ENCODE measurements around the gene THUMPD3. TPM values are rescaled to one million over a fixed set of nuclear protein-coding genes. Genes with fewer than 3 reads are reported as not detected.

Gene THUMPD3
- total and polyA plus RNA-seq, 2 donors (not counting 1 experiment from before 2014, with no cell fraction given), result 57.8 to 59.9 TPM

- H2AFZ ChIP-seq (ENCODE audit: low read length), result no peak overlapping the region
- no peak for DNase-seq (ENCODE audit: low read depth in 2 of 2)
- H3K27me3 ChIP-seq (ENCODE audit: control insufficient read depth, insufficient read depth, low read length), result no peaks in the 10 kb centered on the region
- no peak overlapping the region for H3K4me2 ChIP-seq (ENCODE audit: extremely low read depth, insufficient read depth, low read length)
- peaks cover 5% of the 10 kb centered on the region for H3K4me1 ChIP-seq (ENCODE audit: control insufficient read depth, extremely low read depth, insufficient read depth, low read length)
- H3K4me3 ChIP-seq (replicated peaks in 1 of 4; ENCODE audit: control extremely low read depth in 1 of 4, insufficient read depth in 1 of 4, low read depth in 3 of 4, low read length in 4 of 4), result no peak overlapping the region
- peaks cover 69% of the 10 kb centered on the region for H3K79me2 ChIP-seq (ENCODE audit: control insufficient read depth, insufficient read depth, low read length)
- TF ChIP-seq, protein P1, sequence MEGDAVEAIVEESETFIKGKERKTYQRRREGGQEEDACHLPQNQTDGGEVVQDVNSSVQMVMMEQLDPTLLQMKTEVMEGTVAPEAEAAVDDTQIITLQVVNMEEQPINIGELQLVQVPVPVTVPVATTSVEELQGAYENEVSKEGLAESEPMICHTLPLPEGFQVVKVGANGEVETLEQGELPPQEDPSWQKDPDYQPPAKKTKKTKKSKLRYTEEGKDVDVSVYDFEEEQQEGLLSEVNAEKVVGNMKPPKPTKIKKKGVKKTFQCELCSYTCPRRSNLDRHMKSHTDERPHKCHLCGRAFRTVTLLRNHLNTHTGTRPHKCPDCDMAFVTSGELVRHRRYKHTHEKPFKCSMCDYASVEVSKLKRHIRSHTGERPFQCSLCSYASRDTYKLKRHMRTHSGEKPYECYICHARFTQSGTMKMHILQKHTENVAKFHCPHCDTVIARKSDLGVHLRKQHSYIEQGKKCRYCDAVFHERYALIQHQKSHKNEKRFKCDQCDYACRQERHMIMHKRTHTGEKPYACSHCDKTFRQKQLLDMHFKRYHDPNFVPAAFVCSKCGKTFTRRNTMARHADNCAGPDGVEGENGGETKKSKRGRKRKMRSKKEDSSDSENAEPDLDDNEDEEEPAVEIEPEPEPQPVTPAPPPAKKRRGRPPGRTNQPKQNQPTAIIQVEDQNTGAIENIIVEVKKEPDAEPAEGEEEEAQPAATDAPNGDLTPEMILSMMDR (conservative IDR thresholded peaks at IDR 0.05 in 1 of 2, IDR thresholded peaks at IDR 0.05 in 1 of 2; ENCODE audit: low read depth in 1 of 2, low read length in 2 of 2), result no peak
- no peak for TF ChIP-seq EZH2 (IDR thresholded peaks at IDR 0.05; ENCODE audit: low read length, missing control alignments)
- peaks cover 9% of the 10 kb centered on the region for H3K36me3 ChIP-seq (ENCODE audit: control insufficient read depth, insufficient read depth, low read length)
- no peaks in the 10 kb centered on the region for H3K9me3 ChIP-seq (ENCODE audit: control insufficient read depth, insufficient read depth, low read depth, low read length)
- no peak overlapping the region for H3K27ac ChIP-seq (ENCODE audit: insufficient read depth, low read length)
- H3K9ac ChIP-seq (ENCODE audit: insufficient read depth, low read length), result no peak overlapping the region
- peaks cover 3% of the 10 kb centered on the region for H4K20me1 ChIP-seq (ENCODE audit: control insufficient read depth, extremely low read depth, insufficient read depth, low read length)
Observed at GRCh38 chr3:9390265-9390888, 27.5 kb downstream of the THUMPD3 start.

GRCh38 chr3:9392041-9392440 is 29.2 kb downstream of the THUMPD3 start:
- H3K79me2 ChIP-seq (ENCODE audit: control insufficient read depth, insufficient read depth, low read length), result peaks cover 75% of the 10 kb centered on the region
- H3K4me1 ChIP-seq (ENCODE audit: control insufficient read depth, extremely low read depth, insufficient read depth, low read length), result peaks cover 5% of the 10 kb centered on the region
- DNase-seq (ENCODE audit: low read depth in 2 of 2), result no peak
- peaks cover 7% of the 10 kb centered on the region for H3K36me3 ChIP-seq (ENCODE audit: control insufficient read depth, insufficient read depth, low read length)
- H2AFZ ChIP-seq (ENCODE audit: low read length), result no peak overlapping the region
- peak overlapping the region; percentile 15 for H3K4me2 ChIP-seq (ENCODE audit: extremely low read depth, insufficient read depth, low read length)
- no peaks in the 10 kb centered on the region for H3K27me3 ChIP-seq (ENCODE audit: control insufficient read depth, insufficient read depth, low read length)
- H3K9me3 ChIP-seq (ENCODE audit: control insufficient read depth, insufficient read depth, low read depth, low read length), result no peaks in the 10 kb centered on the region
- no peak for TF ChIP-seq EZH2 (IDR thresholded peaks at IDR 0.05; ENCODE audit: low read length, missing control alignments)
- TF ChIP-seq, protein P1 (conservative IDR thresholded peaks at IDR 0.05 in 1 of 2, IDR thresholded peaks at IDR 0.05 in 1 of 2; ENCODE audit: low read depth in 1 of 2, low read length in 2 of 2), result no peak
- no peak overlapping the region for H3K9ac ChIP-seq (ENCODE audit: insufficient read depth, low read length)
- H3K27ac ChIP-seq (ENCODE audit: insufficient read depth, low read length), result no peak overlapping the region
- peaks cover 3% of the 10 kb centered on the region for H4K20me1 ChIP-seq (ENCODE audit: control insufficient read depth, extremely low read depth, insufficient read depth, low read length)
- no peak overlapping the region for H3K4me3 ChIP-seq (replicated peaks in 1 of 4; ENCODE audit: control extremely low read depth in 1 of 4, insufficient read depth in 1 of 4, low read depth in 3 of 4, low read length in 4 of 4)

GRCh38 chr3:9395570-9396300 is 32.9 kb downstream of the THUMPD3 start:
- Histone ChIP-seq H3K4me1 (ENCODE audit: control insufficient read depth, extremely low read depth, insufficient read depth, low read length) (peaks cover 5% of the 10 kb centered on the region), H3K27me3 (ENCODE audit: control insufficient read depth, insufficient read depth, low read length) (no peaks in the 10 kb centered on the region), H3K9me3 (ENCODE audit: control insufficient read depth, insufficient read depth, low read depth, low read length) (no peaks in the 10 kb centered on the region), H3K79me2 (ENCODE audit: control insufficient read depth, insufficient read depth, low read length) (peaks cover 85% of the 10 kb centered on the region), H3K9ac (ENCODE audit: insufficient read depth, low read length) (peak overlapping the region; percentile 93), H3K27ac (ENCODE audit: insufficient read depth, low read length) (peak overlapping the region; percentile 91), H4K20me1 (ENCODE audit: control insufficient read depth, extremely low read depth, insufficient read depth, low read length) (peaks cover 6% of the 10 kb centered on the region), H3K36me3 (ENCODE audit: control insufficient read depth, insufficient read depth, low read length) (peaks cover 5% of the 10 kb centered on the region), H3K4me2 (ENCODE audit: extremely low read depth, insufficient read depth, low read length) (peak overlapping the region; percentile 74), H3K4me3 (replicated peaks in 1 of 4; ENCODE audit: control extremely low read depth in 1 of 4, insufficient read depth in 1 of 4, low read depth in 3 of 4, low read length in 4 of 4) (peak overlapping the region; percentile 61 to 89 (median 72)), H2AFZ (ENCODE audit: low read length) (no peak overlapping the region)
- no peak for TF ChIP-seq EZH2 (IDR thresholded peaks at IDR 0.05; ENCODE audit: low read length, missing control alignments)
- TF ChIP-seq, protein P1 (conservative IDR thresholded peaks at IDR 0.05 in 1 of 2, IDR thresholded peaks at IDR 0.05 in 1 of 2; ENCODE audit: low read depth in 1 of 2, low read length in 2 of 2), result no peak
- no peak for DNase-seq (ENCODE audit: low read depth in 2 of 2)
